ENCODE measurements around the gene SLC25A34. TPM values are rescaled to one million over a fixed set of nuclear protein-coding genes. Genes with fewer than 3 reads are reported as not detected.

The SLC25A34 gene
- total and polyA plus RNA-seq, 2 of the 13 experiments (the other 11 are each of a cell fraction or from before 2014, with no cell fraction given) = 0.13 to 0.18 TPM

DNA sequence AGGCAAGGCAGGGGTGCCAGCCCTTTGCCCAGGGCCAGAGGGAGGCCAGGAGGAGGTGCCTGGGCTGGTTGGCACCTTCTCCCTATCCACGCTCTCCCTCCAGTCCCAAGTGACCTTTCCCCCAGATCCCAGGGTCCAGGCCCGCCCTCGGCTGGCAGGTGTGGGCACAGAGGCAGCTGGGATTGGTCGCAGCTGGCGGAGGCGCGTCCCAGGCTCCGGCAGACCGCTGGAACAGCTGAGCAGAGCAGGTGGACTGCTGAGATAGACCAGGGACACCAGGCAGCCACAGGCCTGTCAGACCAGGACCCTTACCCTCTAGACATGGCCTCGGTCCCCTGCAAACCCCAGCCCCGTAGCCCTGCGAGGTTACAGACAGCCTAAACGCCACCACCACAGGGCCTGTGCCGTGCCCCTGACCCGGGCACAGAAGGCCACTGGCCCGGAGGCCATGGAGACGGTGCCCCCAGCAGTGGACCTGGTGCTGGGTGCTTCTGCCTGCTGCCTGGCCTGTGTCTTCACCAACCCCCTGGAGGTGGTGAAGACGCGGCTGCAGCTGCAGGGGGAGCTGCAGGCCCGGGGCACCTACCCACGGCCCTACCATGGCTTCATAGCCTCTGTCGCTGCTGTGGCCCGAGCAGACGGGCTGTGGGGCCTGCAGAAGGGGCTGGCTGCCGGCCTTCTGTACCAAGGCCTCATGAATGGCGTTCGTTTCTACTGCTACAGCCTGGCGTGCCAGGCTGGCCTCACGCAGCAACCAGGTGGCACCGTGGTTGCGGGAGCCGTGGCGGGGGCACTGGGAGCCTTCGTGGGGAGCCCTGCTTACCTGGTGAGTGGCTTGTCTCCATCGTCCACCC is at the start of gene SLC25A34 (continued):
- TF ChIP-seq, protein P1, sequence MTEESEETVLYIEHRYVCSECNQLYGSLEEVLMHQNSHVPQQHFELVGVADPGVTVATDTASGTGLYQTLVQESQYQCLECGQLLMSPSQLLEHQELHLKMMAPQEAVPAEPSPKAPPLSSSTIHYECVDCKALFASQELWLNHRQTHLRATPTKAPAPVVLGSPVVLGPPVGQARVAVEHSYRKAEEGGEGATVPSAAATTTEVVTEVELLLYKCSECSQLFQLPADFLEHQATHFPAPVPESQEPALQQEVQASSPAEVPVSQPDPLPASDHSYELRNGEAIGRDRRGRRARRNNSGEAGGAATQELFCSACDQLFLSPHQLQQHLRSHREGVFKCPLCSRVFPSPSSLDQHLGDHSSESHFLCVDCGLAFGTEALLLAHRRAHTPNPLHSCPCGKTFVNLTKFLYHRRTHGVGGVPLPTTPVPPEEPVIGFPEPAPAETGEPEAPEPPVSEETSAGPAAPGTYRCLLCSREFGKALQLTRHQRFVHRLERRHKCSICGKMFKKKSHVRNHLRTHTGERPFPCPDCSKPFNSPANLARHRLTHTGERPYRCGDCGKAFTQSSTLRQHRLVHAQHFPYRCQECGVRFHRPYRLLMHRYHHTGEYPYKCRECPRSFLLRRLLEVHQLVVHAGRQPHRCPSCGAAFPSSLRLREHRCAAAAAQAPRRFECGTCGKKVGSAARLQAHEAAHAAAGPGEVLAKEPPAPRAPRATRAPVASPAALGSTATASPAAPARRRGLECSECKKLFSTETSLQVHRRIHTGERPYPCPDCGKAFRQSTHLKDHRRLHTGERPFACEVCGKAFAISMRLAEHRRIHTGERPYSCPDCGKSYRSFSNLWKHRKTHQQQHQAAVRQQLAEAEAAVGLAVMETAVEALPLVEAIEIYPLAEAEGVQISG (CRISPR knock-in tag; IDR thresholded peaks at IDR 0.05) = no peak
- TF ChIP-seq SP5 (CRISPR knock-in tag; IDR thresholded peaks at IDR 0.05; ENCODE audit: borderline replicate concordance, low read depth) (0 out of 2 replicates have a peak, but pooled peaks have one; percentile 35), ZC3H13 (CRISPR knock-in tag; IDR thresholded peaks at IDR 0.05) (0 out of 2 replicates have a peak, but pooled peaks have one; percentile 29), MIXL1 (CRISPR knock-in tag; IDR thresholded peaks at IDR 0.05) (no peak), MYC (CRISPR knock-in tag; IDR thresholded peaks at IDR 0.05; ENCODE audit: borderline replicate concordance) (no peak), REPIN1 (CRISPR knock-in tag; IDR thresholded peaks at IDR 0.05; ENCODE audit: borderline replicate concordance, low read depth) (no peak), ADNP (CRISPR knock-in tag; IDR thresholded peaks at IDR 0.05) (no peak), STAG1 (CRISPR knock-in tag; IDR thresholded peaks at IDR 0.05) (peak; percentile 50), ZNF747 (CRISPR knock-in tag; IDR thresholded peaks at IDR 0.05; ENCODE audit: borderline replicate concordance) (no peak), ZMAT3 (CRISPR knock-in tag; conservative IDR thresholded peaks at IDR 0.05) (no peak), CBX2 (IDR thresholded peaks at IDR 0.05; ENCODE audit: low read depth, low read length) (no peak), CBX2 (CRISPR knock-in tag; IDR thresholded peaks at IDR 0.05; ENCODE audit: low read depth) (no peak), HDAC2 (CRISPR knock-in tag; IDR thresholded peaks at IDR 0.05) (0 out of 2 replicates have a peak, but pooled peaks have one; percentile 21), RCOR2 (CRISPR knock-in tag; IDR thresholded peaks at IDR 0.05) (no peak), PCBP1 (IDR thresholded peaks at IDR 0.05; ENCODE audit: borderline replicate concordance, low read depth, low read length) (0 out of 2 replicates have a peak, but pooled peaks have one; percentile 74), TRIM24 (CRISPR knock-in tag; IDR thresholded peaks at IDR 0.05) (no peak), ZFP36L2 (CRISPR knock-in tag; IDR thresholded peaks at IDR 0.05) (no peak), MEIS2 (CRISPR knock-in tag; IDR thresholded peaks at IDR 0.05) (0 out of 2 replicates have a peak, but pooled peaks have one; percentile 26), NCOR1 (IDR thresholded peaks at IDR 0.05; ENCODE audit: borderline replicate concordance, low read length) (peak; percentile 34; the same call in 1 of the 2 replicates), MIER2 (CRISPR knock-in tag; IDR thresholded peaks at IDR 0.05) (no peak), PPARG (CRISPR knock-in tag; conservative IDR thresholded peaks at IDR 0.05) (peak; percentile 97), CEBPG (CRISPR knock-in tag; IDR thresholded peaks at IDR 0.05) (no peak), RXRA (CRISPR knock-in tag; IDR thresholded peaks at IDR 0.05) (peak; percentile 94)
- TF ChIP-seq, protein P2, sequence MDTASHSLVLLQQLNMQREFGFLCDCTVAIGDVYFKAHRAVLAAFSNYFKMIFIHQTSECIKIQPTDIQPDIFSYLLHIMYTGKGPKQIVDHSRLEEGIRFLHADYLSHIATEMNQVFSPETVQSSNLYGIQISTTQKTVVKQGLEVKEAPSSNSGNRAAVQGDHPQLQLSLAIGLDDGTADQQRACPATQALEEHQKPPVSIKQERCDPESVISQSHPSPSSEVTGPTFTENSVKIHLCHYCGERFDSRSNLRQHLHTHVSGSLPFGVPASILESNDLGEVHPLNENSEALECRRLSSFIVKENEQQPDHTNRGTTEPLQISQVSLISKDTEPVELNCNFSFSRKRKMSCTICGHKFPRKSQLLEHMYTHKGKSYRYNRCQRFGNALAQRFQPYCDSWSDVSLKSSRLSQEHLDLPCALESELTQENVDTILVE (CRISPR knock-in tag; IDR thresholded peaks at IDR 0.05) = no peak
- TF ChIP-seq, protein P3, sequence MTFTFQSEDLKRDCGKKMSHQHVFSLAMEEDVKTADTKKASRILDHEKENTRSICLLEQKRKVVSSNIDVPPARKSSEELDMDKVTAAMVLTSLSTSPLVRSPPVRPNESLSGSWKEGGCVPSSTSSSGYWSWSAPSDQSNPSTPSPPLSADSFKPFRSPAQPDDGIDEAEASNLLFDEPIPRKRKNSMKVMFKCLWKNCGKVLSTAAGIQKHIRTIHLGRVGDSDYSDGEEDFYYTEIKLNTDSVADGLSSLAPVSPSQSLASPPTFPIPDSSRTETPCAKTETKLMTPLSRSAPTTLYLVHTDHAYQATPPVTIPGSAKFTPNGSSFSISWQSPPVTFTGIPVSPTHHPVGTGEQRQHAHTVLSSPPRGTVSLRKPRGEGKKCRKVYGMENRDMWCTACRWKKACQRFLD (CRISPR knock-in tag; IDR thresholded peaks at IDR 0.05; ENCODE audit: borderline replicate concordance) = no peak
- TF ChIP-seq, protein P4, sequence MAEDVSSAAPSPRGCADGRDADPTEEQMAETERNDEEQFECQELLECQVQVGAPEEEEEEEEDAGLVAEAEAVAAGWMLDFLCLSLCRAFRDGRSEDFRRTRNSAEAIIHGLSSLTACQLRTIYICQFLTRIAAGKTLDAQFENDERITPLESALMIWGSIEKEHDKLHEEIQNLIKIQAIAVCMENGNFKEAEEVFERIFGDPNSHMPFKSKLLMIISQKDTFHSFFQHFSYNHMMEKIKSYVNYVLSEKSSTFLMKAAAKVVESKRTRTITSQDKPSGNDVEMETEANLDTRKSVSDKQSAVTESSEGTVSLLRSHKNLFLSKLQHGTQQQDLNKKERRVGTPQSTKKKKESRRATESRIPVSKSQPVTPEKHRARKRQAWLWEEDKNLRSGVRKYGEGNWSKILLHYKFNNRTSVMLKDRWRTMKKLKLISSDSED (CRISPR knock-in tag; IDR thresholded peaks at IDR 0.05) = no peak
